ENCODE results near the gene GRK5.

Gene GRK5

GRCh38 chr10:119343011-119343601 is 135.7 kb downstream of the GRK5 start:
- H3K27ac ChIP-seq: no peak overlapping the region

GRCh38 chr10:119344381-119344780 is 137.0 kb downstream of the GRK5 start:
- no peak for TF ChIP-seq CTCF (conservative IDR thresholded peaks at IDR 0.05)
- H3K27ac ChIP-seq: no peak overlapping the region

More at GRCh38 chr10:119343011-119343601, 135.7 kb downstream of the GRK5 start:
- no peak for TF ChIP-seq CTCF (conservative IDR thresholded peaks at IDR 0.05)

GRCh38 chr10:119346095-119346832 is 138.9 kb downstream of the GRK5 start:
- H3K27ac ChIP-seq: no peak overlapping the region
- TF ChIP-seq CTCF (conservative IDR thresholded peaks at IDR 0.05): no peak

GRCh38 chr10:119347181-119347974 is 140.0 kb downstream of the GRK5 start:
- TF ChIP-seq CTCF (conservative IDR thresholded peaks at IDR 0.05): no peak
- no peak overlapping the region for H3K27ac ChIP-seq

GRCh38 chr10:119348106-119348505 is 140.7 kb downstream of the GRK5 start:
- TF ChIP-seq CTCF (conservative IDR thresholded peaks at IDR 0.05): no peak
- no peak overlapping the region for H3K27ac ChIP-seq

GRCh38 chr10:119348516-119349240 is 141.3 kb downstream of the GRK5 start:
- no peak for TF ChIP-seq CTCF (conservative IDR thresholded peaks at IDR 0.05)
- no peak overlapping the region for H3K27ac ChIP-seq

GRCh38 chr10:119349341-119349740 is 142.0 kb downstream of the GRK5 start:
- H3K27ac ChIP-seq: no peak overlapping the region

More at GRCh38 chr10:119349341-119349740, 142.0 kb downstream of the GRK5 start:
- no peak for TF ChIP-seq CTCF (conservative IDR thresholded peaks at IDR 0.05)
